ENCODE results near the gene ZFP1.

Gene ZFP1

GRCh38 chr16:75105306-75106061, 42.8 kb upstream of the ZFP1 start:
- Histone ChIP-seq H3K4me1 (ENCODE audit: low read depth, poor library complexity, severe bottlenecking) (no peaks in the 10 kb centered on the region), H2AFZ (ENCODE audit: low read depth) (no peak overlapping the region), H3K36me3 (ENCODE audit: insufficient read depth) (no peaks in the 10 kb centered on the region), H3K9ac (no peak overlapping the region), H3K79me2 (ENCODE audit: insufficient read depth, low read depth) (no peaks in the 10 kb centered on the region), H3K27ac (no peak overlapping the region), H4K20me1 (ENCODE audit: insufficient read depth) (no peaks in the 10 kb centered on the region), H3K4me2 (no peak overlapping the region), H3K27me3 (ENCODE audit: insufficient read depth, low read depth) (no peaks in the 10 kb centered on the region), H3K4me3 (IDR thresholded peaks at IDR 0.05; ENCODE audit: insufficient read depth, low read depth, low read length) (no peak overlapping the region)
- TF ChIP-seq, protein P1, sequence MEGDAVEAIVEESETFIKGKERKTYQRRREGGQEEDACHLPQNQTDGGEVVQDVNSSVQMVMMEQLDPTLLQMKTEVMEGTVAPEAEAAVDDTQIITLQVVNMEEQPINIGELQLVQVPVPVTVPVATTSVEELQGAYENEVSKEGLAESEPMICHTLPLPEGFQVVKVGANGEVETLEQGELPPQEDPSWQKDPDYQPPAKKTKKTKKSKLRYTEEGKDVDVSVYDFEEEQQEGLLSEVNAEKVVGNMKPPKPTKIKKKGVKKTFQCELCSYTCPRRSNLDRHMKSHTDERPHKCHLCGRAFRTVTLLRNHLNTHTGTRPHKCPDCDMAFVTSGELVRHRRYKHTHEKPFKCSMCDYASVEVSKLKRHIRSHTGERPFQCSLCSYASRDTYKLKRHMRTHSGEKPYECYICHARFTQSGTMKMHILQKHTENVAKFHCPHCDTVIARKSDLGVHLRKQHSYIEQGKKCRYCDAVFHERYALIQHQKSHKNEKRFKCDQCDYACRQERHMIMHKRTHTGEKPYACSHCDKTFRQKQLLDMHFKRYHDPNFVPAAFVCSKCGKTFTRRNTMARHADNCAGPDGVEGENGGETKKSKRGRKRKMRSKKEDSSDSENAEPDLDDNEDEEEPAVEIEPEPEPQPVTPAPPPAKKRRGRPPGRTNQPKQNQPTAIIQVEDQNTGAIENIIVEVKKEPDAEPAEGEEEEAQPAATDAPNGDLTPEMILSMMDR (conservative IDR thresholded peaks at IDR 0.05; ENCODE audit: low read depth, low read length) = no peak

GRCh38 chr16:75106351-75107274, 41.7 kb upstream of the ZFP1 start:
- Histone ChIP-seq H3K27me3 (ENCODE audit: insufficient read depth, low read depth) (no peaks in the 10 kb centered on the region), H3K79me2 (ENCODE audit: insufficient read depth, low read depth) (no peaks in the 10 kb centered on the region), H2AFZ (ENCODE audit: low read depth) (no peak overlapping the region), H3K27ac (no peak overlapping the region), H3K4me3 (IDR thresholded peaks at IDR 0.05; ENCODE audit: insufficient read depth, low read depth, low read length) (no peak overlapping the region), H3K4me1 (ENCODE audit: low read depth, poor library complexity, severe bottlenecking) (no peaks in the 10 kb centered on the region), H4K20me1 (ENCODE audit: insufficient read depth) (no peaks in the 10 kb centered on the region), H3K4me2 (no peak overlapping the region), H3K9ac (no peak overlapping the region), H3K36me3 (ENCODE audit: insufficient read depth) (no peaks in the 10 kb centered on the region)
- TF ChIP-seq, protein P1 (conservative IDR thresholded peaks at IDR 0.05; ENCODE audit: low read depth, low read length) = no peak

DNA sequence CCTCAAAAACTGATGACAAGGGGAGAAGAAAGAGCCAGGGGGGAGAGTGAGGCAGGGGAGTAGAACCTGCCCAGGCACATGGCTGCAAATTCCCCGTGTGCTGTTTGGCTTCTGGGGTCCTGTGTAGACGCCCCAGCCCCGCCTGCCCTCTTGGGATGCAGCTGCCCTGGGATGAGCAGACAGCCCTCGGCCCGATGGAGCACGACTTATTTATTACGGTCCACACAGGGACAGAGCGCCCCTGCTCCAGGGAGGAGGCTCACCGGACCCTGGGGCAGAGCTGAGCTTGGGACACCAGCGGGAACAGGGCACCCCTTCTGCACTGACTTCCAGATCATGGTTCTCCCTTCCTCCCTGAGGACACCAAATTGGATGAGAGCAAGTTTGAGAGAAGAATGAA, 40.8 kb upstream of the ZFP1 start:
- Histone ChIP-seq H3K4me2 (no peak overlapping the region), H3K4me3 (IDR thresholded peaks at IDR 0.05; ENCODE audit: insufficient read depth, low read depth, low read length) (no peak overlapping the region), H3K36me3 (ENCODE audit: insufficient read depth) (no peaks in the 10 kb centered on the region), H3K27ac (no peak overlapping the region), H3K4me1 (ENCODE audit: low read depth, poor library complexity, severe bottlenecking) (no peaks in the 10 kb centered on the region), H4K20me1 (ENCODE audit: insufficient read depth) (no peaks in the 10 kb centered on the region), H3K9ac (no peak overlapping the region), H3K79me2 (ENCODE audit: insufficient read depth, low read depth) (no peaks in the 10 kb centered on the region), H2AFZ (ENCODE audit: low read depth) (no peak overlapping the region), H3K27me3 (ENCODE audit: insufficient read depth, low read depth) (no peaks in the 10 kb centered on the region)
- TF ChIP-seq, protein P1 (conservative IDR thresholded peaks at IDR 0.05; ENCODE audit: low read depth, low read length) = no peak

GRCh38 chr16:75108792-75109731, 39.3 kb upstream of the ZFP1 start:
- H4K20me1 ChIP-seq (ENCODE audit: insufficient read depth) = no peaks in the 10 kb centered on the region
- no peak overlapping the region for H3K4me2 ChIP-seq
- H3K27me3 ChIP-seq (ENCODE audit: insufficient read depth, low read depth) = no peaks in the 10 kb centered on the region
- no peaks in the 10 kb centered on the region for H3K4me1 ChIP-seq (ENCODE audit: low read depth, poor library complexity, severe bottlenecking)
- no peak overlapping the region for H3K9ac ChIP-seq
- H3K79me2 ChIP-seq (ENCODE audit: insufficient read depth, low read depth) = no peaks in the 10 kb centered on the region
- H3K36me3 ChIP-seq (ENCODE audit: insufficient read depth) = no peaks in the 10 kb centered on the region
- TF ChIP-seq, protein P1 (conservative IDR thresholded peaks at IDR 0.05; ENCODE audit: low read depth, low read length) = no peak
- H2AFZ ChIP-seq (ENCODE audit: low read depth) = no peak overlapping the region
- H3K27ac ChIP-seq = no peak overlapping the region
- no peak overlapping the region for H3K4me3 ChIP-seq (IDR thresholded peaks at IDR 0.05; ENCODE audit: insufficient read depth, low read depth, low read length)

Data from KMS-11 (cell line).